ENCODE measurements around the gene PLCD4.
A peak's percentile ranks its signal among the peaks of the same experiment; 100 is the strongest.

The PLCD4 gene

DNA sequence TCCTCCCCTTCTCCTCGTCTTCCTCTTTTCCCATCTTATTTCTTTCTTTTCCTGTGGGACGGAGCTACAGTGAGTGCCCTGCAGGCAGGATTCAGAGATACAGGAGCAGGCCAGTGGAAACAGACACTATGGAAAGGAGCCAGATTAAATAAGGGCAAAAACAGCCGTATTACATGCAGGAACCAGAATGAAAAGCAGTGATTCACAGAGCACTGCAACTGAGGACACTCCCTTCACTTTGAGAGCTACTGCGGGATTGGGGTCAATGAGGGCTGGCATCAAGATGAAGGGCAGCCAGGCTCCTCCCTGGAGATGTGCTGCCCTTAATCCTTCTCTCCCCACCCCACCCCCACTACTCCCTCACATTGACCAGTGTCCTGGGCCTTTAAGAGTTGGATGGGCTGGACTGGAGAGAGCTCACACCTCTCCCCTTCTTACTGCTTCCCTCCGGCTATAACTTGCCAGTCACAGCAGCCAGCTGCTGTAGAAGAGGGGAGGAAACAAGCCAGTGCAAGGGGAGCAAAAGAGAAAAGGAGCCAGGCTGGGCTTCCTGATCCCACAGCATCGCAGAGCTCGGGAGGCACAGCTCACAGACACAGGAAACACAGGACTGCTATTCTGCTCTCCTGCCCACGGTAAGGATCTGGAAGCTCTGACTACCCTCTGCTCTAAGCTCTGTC lies at the start of gene PLCD4:
PLCD4 (plus strand) TSS at position 464 of the 680 bp plus-strand sequence. CDS start 7,841 bp downstream, outside the sequence.
- DNase-seq: no peak

DNA sequence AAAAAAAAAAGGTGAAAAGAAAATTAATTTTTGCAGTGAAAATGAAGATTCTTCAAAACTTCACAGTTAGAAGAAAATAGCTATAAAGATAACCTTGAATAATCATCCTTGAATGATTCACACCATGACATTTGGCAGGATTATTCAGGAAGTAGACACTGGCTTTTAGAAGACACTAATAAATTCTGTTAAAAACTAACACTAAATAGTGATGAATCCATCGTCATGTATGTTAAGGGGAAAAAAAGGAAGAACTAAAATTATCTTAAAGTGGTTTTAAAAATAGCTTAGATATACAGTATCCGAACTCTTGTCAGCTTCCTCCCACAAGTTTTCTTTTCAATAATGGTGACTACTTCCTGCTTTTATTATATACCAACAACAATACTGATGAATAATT lies 49.8 kb upstream of the PLCD4 start:
- DNase-seq: no peak

DNA sequence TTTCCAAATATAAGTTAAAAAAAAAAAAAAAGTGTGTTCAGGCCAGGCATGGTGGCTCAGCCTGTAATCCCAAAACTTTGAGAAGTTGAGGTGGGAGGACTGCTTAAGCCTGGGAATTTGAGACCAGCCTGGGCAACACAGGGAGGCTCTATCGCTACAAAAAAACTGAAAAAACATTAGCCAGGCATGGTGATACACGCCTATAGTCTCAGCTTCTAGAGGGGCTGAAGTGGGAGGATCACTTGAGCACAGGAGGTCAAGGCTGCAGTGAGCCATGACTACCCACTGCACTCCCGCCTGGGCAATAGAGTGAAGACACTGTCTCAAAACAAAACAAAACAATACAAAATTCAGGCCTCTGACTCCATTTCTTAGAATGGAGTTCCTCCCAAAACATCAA lies 48.7 kb upstream of the PLCD4 start:
- no peak for DNase-seq

DNA sequence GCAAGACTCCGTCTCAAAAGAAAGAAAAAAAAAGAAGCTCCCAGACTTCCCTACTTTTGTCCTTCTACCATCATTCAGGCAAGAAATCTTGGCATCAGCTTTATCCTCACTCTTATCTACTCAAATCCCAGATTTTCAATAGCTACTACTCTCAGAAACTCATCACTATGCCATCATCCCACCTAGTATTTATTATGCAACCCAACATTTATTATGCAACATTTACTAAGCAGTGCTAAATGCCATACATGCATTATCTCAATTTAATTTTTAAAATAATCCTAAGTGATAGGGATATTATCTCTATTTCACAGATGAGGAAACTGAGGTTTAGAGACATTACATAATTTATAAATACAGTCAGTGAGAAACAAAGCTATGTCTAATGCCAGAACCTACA lies 43.6 kb upstream of the PLCD4 start:
- no peak for DNase-seq

DNA sequence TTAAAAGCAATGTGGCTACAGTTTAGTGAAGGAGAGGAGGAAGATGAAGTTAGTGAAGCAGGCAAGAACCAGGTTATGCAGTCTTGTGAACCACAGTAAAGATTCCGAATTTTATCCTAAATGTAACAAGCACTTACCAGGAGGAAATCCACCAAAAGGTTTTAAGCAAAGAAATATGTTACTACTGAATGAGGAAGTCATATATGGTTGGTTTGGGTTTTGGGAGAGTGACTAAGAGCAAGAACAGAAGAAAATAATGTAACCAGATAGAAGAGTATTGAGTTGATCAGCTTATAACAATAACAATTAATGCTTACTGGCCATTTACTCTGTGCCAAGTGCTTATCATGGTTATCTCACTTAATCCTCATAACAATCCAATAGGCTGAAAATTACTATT lies 41.4 kb upstream of the PLCD4 start:
- no peak for DNase-seq

DNA sequence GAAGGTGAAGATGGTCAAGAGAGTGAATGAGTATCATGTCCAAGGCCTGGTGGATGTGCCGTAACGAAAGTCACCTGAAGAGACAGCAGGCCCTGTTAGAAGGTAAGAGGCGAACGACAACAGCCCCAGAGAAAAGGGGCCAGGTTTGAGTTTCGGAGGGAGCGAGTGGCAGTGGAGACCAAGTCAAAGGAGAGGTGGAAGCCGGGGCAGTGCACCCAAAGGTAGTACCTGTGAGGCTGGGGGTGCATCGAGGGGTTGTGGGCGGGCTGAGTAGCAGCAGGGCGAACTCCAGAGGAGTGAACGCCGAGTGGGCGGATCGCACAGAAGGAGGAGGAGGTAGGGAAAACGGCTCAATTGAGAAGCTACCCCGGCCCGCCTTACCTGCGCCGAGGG lies 39.9 kb upstream of the PLCD4 start:
- DNase-seq: peak in 4 of 6 experiments; percentile 76 to 93 (median 86)

DNA sequence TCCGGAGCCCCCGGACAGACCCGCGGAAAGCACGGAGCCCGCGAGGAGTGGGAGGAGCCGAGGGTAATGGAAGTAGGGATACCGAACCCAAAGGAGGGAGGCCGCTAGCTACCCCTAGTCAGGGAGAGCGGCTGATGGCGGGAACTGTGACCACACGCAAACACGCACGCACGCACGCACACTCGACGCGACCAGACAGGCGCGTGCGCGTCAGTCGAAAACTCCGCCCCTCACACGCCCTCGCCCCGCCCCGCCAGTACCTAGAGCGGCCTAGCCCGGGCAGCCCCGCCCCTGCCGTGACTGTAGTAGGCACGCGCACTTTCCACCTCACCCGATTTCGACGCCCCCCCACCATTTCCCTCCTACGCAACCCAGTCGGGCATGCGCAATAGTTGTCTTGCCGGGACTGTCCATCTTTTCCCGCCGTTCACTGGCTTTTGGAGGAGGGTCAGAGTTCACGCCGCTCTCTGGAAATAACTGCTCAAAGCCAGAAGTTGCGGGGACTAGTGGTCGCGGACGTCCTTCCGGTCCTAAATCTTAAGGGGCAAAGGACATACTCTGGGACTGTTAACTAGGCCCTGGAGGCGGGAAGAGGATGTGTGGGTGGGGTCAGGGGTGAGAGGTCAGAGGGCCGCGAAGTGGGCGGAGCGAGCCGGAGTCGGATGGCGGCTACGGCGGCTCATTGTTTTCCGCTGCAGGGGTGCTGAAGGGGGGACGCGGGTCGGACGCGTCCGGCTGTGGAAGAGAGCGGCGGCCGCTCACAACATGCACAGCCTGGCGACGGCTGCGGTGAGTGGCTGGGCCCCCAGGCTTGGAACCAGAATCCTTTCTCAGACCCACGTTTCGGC lies 39.3 kb upstream of the PLCD4 start, which contains the start of the genes CNOT9 and USP37:
CNOT9 (plus strand) TSS at position 650 of the 848 bp plus-strand sequence; CDS start at position 766, 116 bp downstream.
USP37 (minus strand) TSS at position 162 of the 848 bp plus-strand sequence. CDS start 9,698 bp downstream, outside the sequence.
- DNase-seq: peak; percentile 99 to 100 (median 99)

DNA sequence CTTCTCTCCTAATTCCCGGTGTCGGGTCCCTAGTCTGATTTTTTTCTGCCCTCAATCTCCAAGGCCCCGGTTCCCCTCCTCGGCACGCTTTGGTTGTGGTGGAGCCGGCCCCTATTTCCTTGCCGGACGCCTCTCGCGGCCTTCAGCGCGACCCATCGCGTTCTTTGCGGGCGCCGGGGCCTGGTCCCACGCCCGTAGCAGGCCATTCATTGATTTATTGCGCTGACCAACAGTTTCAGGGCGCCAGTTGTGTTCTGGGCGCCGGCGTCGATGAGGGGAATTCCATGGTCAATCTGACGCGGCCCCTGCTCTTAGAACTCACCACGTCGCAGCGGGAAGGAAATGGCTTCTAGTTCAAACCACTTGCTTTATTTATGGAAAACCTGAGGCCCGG lies 38.7 kb upstream of the PLCD4 start:
- DNase-seq: peak in 5 of 6 experiments; percentile 51 to 64 (median 58)

DNA sequence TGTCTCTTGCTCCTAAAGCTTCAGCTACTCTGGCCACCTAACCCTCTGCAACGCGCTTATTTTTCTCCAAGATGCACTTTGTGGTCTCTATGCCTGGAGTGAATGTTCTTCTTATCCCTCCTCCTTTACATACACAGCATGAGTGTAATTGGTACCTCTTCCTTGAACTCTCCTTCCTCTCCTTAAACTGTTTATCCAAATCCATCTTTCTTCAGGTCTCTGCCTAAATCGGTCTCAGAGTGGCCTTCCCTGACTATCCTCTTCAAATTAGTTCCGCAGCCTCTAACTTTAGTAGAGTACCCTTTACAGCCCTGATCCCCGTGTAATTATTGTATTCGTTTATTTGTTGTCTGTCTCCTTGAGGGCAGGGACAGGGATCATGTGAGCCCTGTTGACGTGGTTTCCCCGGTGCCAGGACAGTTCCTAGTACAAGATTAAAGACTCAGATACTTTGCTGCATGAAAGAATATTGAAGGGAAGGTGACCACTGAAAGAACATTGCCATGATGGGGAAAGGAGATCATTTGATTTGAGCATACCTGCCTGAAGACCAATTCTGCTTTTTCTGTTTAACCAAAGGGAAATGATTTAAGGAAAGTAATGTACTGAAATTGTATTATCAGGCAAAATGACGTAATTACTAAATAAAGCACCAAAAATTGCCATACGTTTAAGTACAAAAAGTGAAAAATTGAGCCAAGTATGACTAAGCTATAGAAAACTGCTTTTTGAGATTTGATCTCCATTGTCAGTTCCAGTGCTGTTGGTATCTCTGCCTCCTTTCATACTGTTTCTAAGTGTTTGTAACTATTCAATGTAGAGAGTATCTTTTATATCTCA lies 37.8 kb upstream of the PLCD4 start:
- no peak for DNase-seq

DNA sequence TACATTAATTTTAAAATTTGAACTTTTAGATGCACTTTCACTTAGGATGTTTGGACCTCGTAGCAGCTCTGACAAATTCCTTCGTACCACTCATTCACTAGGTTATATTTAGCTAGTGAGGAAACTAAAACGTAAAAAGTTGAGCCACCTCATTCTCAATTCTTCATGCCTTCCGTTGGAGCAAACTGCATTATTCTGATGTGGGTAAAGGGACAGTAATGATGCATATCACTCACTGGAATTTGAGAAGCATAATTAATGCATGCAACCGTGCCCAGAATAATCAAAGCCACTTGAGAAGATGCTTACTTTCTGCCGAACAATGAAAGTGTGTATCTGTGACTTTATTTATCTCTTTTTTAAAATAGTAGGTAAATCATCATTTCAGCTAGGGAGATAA lies 36.8 kb upstream of the PLCD4 start:
- no peak for DNase-seq

DNA sequence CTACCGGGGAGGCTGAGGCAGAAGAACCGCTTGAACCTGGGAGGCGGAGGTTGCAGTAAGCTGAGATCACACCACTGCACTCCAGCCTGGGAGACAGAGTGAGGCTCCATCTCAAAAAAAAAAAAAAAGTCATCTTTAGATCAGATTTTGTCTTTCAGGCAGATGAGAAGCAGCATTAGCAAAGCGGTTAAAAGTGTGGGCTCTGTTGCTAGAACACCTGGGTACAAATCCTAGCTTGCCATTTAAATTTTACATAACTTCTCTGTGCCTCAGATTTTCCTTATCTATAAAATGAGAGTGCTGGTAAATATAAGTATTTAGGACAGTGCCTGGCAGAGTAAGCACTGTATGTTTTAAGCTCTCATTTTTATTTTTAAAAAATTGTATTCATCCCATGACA lies 30.8 kb upstream of the PLCD4 start:
- no peak for DNase-seq

DNA sequence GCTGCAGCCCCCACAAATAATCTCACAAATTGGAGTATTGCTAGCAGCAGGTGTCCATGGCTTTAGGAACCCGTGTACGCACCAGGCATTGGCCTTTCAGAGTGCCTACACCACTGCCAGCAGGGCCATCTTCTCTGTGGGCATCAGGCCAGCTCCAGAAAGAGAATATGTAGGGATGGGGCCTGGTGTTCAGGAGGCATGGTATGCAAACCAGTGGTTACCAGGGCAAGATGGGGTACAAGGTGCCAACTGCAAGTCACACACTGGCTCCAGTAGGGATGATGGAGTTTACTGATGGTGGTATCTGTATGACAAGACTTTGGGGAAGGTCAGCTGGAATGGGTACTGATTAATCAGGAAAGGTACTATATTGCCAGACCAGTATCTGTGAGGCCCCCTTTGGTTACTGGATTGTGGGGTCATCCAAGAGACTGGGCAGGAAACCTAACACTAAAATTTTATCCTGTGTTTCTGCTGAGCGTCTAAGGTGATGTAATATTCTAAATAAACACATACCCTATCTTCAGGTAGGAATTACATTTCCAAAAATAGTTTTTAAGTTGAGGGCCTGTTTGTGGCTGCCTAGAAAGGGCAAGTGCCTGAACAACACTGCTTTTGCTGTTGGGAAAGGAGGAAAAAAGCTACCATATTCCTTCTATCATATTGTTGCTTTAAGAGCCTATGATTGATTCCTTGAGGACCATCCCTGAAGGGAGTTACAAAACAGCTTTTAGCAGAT lies 30.0 kb upstream of the PLCD4 start:
- no peak for DNase-seq

DNA sequence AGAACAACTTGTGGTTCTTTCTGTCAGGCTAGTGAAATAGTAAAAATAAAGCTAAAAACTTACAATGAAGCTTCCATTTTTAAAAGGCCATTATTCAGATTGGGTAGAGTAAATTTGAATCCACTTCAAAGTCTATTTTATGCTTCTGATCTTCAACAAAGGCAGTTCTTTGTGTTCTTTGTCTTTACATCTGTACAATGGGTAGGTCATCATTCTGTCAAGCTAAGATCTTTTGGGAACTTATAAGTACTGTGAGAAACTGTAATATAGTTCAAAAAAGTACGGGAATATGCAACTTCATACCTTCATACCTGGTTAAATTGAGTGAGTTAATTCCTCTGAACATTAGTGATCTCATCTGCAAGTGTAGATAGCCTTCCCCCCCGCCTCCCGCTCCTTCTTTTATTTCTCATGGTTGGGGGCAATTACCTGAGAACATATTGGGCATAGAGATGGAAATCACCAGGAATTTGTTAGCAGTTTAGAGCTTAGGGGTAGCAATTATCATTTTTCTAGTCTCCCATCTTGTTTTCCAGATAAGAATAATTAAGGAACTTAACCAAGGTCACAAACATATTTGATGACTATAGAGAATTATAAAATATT lies 29.3 kb upstream of the PLCD4 start:
- DNase-seq: no peak

DNA sequence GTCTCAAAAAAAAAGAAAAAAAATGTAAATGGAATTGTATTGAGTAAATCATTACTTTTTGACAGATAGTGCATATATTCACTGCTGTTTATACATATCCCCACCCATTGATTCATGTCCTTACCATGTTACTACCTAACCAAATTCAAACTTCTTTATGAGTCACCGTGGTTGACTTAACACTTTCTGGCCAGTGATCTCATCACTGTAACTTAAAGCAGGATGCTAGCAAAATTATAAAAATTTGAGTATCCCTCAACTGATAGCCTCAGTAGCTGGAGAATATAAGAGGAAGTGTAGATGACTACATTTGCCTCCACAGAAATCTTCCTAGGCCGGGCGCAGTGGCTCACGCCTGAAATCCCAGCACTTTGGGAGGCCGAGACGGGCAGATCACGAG lies 25.6 kb upstream of the PLCD4 start:
- DNase-seq: no peak

DNA sequence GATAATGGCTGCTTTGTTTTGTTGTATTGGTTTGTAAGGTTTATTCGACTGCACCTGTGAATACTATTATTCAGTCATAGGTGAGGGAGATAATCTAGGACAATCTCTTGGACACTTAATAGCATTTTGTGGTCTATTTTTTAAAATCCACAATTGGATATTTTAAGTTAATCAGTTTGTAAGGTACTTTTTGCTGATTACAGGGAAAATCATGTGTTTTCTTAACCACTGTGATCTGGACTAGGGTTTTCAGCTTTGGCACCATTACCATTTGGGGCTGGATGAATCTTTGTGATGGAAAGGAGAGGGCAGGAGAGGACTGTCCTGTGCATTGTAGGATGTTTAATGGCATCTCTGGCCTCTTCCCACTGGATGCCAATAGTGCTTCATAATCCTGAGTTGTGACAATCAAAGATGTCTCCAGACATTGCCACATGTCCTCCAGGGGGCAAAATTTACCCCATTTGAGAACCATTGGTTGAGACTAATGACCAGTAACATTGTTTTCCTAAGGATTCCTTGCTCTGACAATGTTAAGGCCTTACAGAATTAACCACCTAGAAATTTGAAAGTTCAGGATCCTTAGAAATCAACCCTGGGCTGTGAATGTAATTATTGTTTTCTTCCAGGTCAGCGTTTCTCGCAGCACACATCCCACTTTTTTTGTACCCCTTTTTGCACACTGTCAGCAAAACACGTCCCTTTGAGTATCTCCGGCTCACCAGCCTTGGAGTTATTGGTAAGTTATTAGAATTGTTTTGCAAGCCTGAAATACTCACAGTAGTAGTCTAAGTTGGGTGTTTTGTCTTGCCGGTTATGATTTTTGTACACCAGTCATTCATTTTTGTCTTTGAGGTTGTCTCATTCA lies 23.5 kb upstream of the PLCD4 start:
- no peak for DNase-seq

DNA sequence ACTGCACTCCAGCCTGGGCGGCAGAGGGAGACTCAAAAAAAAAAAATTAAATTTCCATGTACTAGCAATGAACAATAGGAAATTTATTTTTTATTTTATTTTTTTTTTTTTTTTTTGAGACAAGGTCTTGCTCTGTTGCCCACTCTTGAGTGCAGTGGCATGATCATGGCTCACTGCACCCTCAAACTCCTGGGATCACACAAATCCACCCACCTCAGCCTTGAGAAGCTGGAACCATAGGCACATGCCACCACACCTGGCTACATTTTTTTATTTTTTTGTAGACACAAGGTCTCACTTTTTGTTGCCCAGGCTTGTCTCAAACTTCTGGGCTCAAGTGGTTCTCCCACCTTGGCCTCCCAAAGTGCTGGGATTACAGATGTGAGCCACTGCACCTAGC lies 22.2 kb upstream of the PLCD4 start:
- no peak for DNase-seq

DNA sequence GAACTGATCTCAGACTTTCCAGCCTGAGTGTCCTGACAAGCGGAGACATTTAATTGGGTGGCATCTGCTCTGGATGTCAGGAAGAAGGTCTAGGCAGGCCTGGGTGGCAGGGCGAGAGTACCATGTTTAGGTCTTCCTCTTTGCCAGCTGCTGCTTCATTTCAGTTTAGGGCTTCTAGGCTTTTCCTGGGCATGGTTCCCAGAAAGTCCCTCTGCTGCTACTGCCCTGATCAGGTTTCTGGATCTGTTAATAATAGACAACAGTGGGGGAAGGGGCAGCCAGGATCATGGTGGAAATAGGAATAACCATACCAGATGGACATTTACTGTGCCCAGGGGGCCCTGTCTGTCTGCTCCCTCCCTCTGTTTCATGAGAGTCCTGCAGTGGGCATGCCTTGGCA lies 2.3 kb upstream of the PLCD4 start:
- no peak for DNase-seq

DNA sequence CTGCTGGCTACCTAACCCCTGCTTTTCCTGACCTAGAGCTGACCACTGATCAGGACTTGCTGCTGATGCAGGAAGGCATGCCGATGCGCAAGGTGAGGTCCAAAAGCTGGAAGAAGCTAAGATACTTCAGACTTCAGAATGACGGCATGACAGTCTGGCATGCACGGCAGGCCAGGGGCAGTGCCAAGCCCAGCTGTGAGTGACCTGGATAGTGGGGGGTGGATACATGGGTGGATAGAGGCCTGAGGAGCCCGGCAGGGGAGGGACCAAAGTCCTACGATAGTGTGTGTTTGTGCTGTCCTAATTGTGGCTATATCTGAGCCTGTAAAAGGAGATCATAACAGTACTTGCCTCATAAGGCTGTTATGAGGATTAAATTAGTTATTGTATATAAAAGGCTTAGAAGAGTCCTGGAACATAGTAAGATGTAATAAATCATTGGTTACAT lies 8.2 kb downstream of the PLCD4 start:
- no peak for DNase-seq

DNA sequence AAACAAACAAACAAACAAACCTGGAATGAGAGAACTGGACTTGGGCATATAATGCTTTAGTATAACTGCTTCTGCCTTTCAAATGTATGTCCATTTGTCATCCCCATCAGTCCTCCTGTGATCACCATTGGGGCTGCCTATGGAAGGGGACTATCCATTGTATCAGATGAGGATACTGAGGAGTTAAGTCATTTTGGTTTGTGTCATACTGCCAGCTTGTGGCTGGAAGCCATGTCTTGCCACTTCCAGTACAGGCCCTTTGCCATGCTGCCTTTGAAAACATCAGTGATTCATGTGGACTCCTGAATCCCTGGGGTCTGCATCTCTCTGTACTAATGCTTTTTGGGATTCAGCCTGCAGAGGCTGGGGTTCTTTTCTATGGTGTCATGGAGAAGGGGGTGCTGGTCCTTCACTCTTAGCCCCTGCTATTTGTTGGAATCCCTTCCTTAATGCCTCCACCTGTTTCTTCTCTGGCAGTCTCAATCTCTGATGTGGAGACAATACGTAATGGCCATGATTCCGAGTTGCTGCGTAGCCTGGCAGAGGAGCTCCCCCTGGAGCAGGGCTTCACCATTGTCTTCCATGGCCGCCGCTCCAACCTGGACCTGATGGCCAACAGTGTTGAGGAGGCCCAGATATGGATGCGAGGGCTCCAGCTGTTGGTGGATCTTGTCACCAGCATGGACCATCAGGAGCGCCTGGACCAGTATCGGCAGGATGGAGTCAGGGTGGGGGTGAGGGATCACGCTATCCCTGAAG lies 10.6 kb downstream of the PLCD4 start:
- no peak for DNase-seq

DNA sequence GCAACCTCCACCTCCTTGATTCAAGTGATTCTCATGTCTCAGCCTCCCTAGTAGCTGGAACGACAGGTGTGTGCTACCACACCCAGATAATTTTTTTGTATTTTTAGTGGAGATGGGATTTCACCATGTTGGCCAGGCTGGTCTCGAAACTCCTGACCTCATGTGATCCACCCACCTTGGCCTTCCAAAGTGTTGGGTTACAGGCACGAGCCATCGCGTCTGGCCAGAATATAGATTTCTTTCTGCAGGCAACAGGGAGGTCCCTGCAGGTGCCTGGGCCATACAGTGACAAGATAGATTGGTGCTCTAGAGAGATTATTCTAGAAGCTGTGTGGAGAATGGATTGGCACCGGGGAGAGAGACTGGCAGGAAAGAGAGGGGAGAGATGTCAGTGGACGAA lies 13.3 kb downstream of the PLCD4 start:
- DNase-seq: no peak

Data from stimulated activated naive CD4-positive, alpha-beta T cell (primary cell).